GM12878 (cell line): ENCODE measurements around the gene DHFR. TPM values are rescaled to one million over a fixed set of nuclear protein-coding genes. Genes with fewer than 3 reads are reported as not detected.

Experiments
- ATAC-seq: fragments of 200-7000 bp; cut with Tn5 transposase; 3 replicates; pipeline ENCODE4 v1.9.1; 2020; ENCODE audit warnings: mild to moderate bottlenecking, moderate library complexity
- BruUV-seq: library from RNA; stranded (reverse); fragments of 400-500 nt; replicated peaks from 2 replicates; lab custom pipeline; 2021; lab: Mats Ljungman, UMichigan
- CTCF ChIA-PET: fragments of 300-600 bp; sonication (Branson Sonifier 250); formaldehyde crosslinking; extraction: SDS; loops from one replicate; lab custom pipeline; 2021; ENCODE audit warnings: inconsistent platforms; lab: Yijun Ruan, JAX
- POLR2A ChIA-PET: fragments of 350-600 bp; formaldehyde crosslinking; extraction: SDS; loops from one replicate; lab custom pipeline; 2021; ENCODE audit warnings: inconsistent platforms; lab: Charles Lee
- RAD21 ChIA-PET: fragments of 300-600 bp; sonication (Branson Sonifier 250); formaldehyde crosslinking; loops from one replicate; lab custom pipeline; 2023; ENCODE audit warnings: antibody characterized with exemption; ENCODE audit not compliant: unreplicated experiment; lab: Charles Lee
- SMC1A ChIA-PET: fragments of 300-600 bp; sonication (Branson Sonifier 250); formaldehyde crosslinking; loops from one replicate; lab custom pipeline; 2023; ENCODE audit not compliant: unreplicated experiment, uncharacterized antibody; lab: Charles Lee
- DNase-seq: peaks from one replicate; pipeline ENCODE4 v3.0.0-alpha.2; 2011; ENCODE audit warnings: low read depth, low spot score
- FAIRE-seq: peaks from 3 replicates; lab custom pipeline; 2011; peaks lifted over from hg19 to GRCh38; lab: Jason Lieb, UNC
- H2AFZ ChIP-seq: 2 replicates; pipeline ENCODE4 v1.6.0; 2011; ENCODE audit warnings: low read depth, low read length, control low read depth; ENCODE audit not compliant: control insufficient read depth
- H3K27ac ChIP-seq: 2 replicates; pipeline ENCODE4 v1.5.1; 2011; ENCODE audit warnings: control low read depth; ENCODE audit not compliant: control insufficient read depth, insufficient read depth
- H3K27me3 ChIP-seq, 2 experiments: replicated peaks in 1 of 2; 2 replicates each; pipeline versions ENCODE4 v1.6.0 to v1.6.1; 2011; ENCODE audit warnings: low read length in 1 of 2; ENCODE audit not compliant: control insufficient read depth in 2 of 2, insufficient read depth in 2 of 2
- H3K36me3 ChIP-seq, 2 experiments: 2 replicates each; pipeline ENCODE4 v1.5.1; 2011; ENCODE audit warnings: low read length in 1 of 2; ENCODE audit not compliant: control insufficient read depth in 2 of 2, insufficient read depth in 2 of 2
- H3K4me1 ChIP-seq: 2 replicates; pipeline ENCODE4 v1.6.1; 2011; ENCODE audit warnings: mild to moderate bottlenecking, low read length, moderate library complexity, mixed read lengths; ENCODE audit not compliant: control insufficient read depth, insufficient read depth
- H3K4me2 ChIP-seq: 2 replicates; pipeline ENCODE4 v1.6.0; 2011; ENCODE audit warnings: control low read depth; ENCODE audit not compliant: control insufficient read depth, insufficient read depth
- H3K4me3 ChIP-seq: fragments of 200-600 bp; sonication (generic); 2 replicates; pipeline ENCODE4 v1.5.1; 2016
- H3K79me2 ChIP-seq: 2 replicates; pipeline ENCODE4 v1.6.0; 2011; ENCODE audit warnings: low read length; ENCODE audit not compliant: control insufficient read depth, insufficient read depth
- H3K9ac ChIP-seq: 2 replicates; pipeline ENCODE4 v1.8.0; 2011; ENCODE audit warnings: low read length, control low read depth, mixed read lengths; ENCODE audit not compliant: control insufficient read depth, insufficient read depth
- H3K9me3 ChIP-seq: replicated peaks from 3 replicates; pipeline ENCODE4 v1.5.1; 2011; ENCODE audit warnings: mild to moderate bottlenecking, low read length; ENCODE audit not compliant: control insufficient read depth, insufficient read depth
- H4K20me1 ChIP-seq: 2 replicates; pipeline ENCODE4 v1.6.0; 2011; ENCODE audit not compliant: control insufficient read depth, insufficient read depth
- NBN ChIP-seq: fragments of 450-650 bp; IDR thresholded peaks from 2 replicates; pipeline ENCODE4 v1.6.1; 2016
- PAX5 ChIP-seq: IDR thresholded peaks from 2 replicates; pipeline ENCODE4 v1.6.1; 2011; ENCODE audit warnings: low read depth, low read length, borderline replicate concordance
- SMAD5 ChIP-seq: IDR thresholded peaks from 2 replicates; pipeline ENCODE4 v1.6.1; 2016; ENCODE audit warnings: antibody characterized with exemption, low read depth
- SUZ12 ChIP-seq: fragments of 200-600 bp; sonication (generic); IDR thresholded peaks from one replicate; pipeline ENCODE4 v1.6.1; 2018; ENCODE audit warnings: antibody characterized with exemption, mild to moderate bottlenecking; ENCODE audit not compliant: unreplicated experiment
- TARDBP ChIP-seq: IDR thresholded peaks from 2 replicates; pipeline ENCODE4 v1.6.1; 2016; ENCODE audit warnings: borderline replicate concordance
- ZZZ3 ChIP-seq: IDR thresholded peaks from 2 replicates; pipeline ENCODE4 v1.6.1; 2011; ENCODE audit warnings: low read depth; ENCODE audit not compliant: control insufficient read depth, insufficient read length
- WGBS: methylation state at CpG from one replicate; pipeline ENCODE4 v1.1.6; 2016; ENCODE audit warnings: low lambda C conversion rate; ENCODE audit not compliant: insufficient replicate concordance, insufficient coverage; ENCODE audit errors: missing lambda C conversion rate; 5-methylcytosine and 5-hydroxymethylcytosine counted together
- in situ Hi-C: fragments of 300-500 bp; cut with MboI; formaldehyde crosslinking; loops from 9 replicates; pipeline ENCODE4 v1.14.3; 2018; ENCODE audit warnings: mixed read lengths
- intact Hi-C: fragments of 100-400 bp; cut with micrococcal nuclease; formaldehyde crosslinking; loops from one replicate; pipeline ENCODE4 v1.14.2; 2022; ENCODE audit not compliant: unreplicated experiment
- polyA plus RNA-seq, 11 experiments: library from polyadenylated mRNA; depleted of rRNA in 4 of 11; unstranded in 6 of 11; stranded (reverse) in 5 of 11; fragments of >200 nt; fragmentation: Nextera tagmentation in 4 of 11; fragmentation: Illumina TruSeq in 1 of 11; extraction: Ambion mirVana in 4 of 11; extraction: Trizol in 1 of 11; gene quantifications; 1 replicate in 1 of 11; 2 replicates in 10 of 11; pipeline versions ENCODE4 v1.2.1 to v1.2.3, GENCODE V29; 2011 to 2016; ENCODE audit warnings: inconsistent platforms in 2 of 11, missing spikeins in 2 of 11, low read depth in 1 of 11
- total RNA-seq, 4 experiments: library from RNA; depleted of rRNA in 3 of 4; stranded (reverse); fragments of >200 nt in 3 of 4; fragmentation: Illumina TruSeq in 1 of 4; extraction: Trizol in 1 of 4; gene quantifications; 2 replicates each; pipeline versions ENCODE4 v1.2.1 to v1.2.3, GENCODE V29; 2013 to 2021
- TF ChIP-seq, protein P1 (sequence below): IDR thresholded peaks from 2 replicates; pipeline ENCODE4 v1.6.1; 2012; ENCODE audit warnings: low read depth, low read length, improper control_type of control experiment
- TF ChIP-seq, protein P2 (sequence below): IDR thresholded peaks from 2 replicates; pipeline ENCODE4 v1.6.1; 2012; ENCODE audit warnings: mild to moderate bottlenecking, low read depth, low read length

DHFR gene
- total and polyA plus RNA-seq, 10 of the 15 experiments (the other 5 are each of a cell fraction or from before 2014, with no cell fraction given) = 57.9 to 143 (median 71.4) TPM

DNA sequence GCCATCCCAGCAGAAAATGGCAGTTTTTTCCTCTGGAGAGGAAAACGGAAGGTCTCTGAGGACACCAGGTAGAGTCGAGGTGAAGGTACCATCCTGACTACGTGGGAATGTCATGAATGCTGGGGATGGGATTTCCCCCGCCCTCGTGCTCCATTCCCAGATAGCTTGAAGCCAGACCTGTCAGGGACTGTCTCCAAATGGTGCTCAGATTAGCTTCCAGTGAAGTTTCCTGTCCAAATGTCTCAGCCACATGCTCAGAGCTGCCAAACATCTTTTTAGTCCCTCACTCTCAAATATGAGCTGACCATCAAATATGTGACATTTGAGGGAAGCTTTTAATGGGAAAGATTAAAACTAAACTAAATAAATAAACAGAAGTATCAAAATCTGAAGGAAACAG is 77.1 kb downstream of the DHFR start:
- ChIA-PET CTCF (no interaction called here), SMC1A (no interaction called here), POLR2A (no interaction called here), RAD21 (interaction anchor here (0.5 kb wide), 1 partner anchor 434 kb away, joined by 3 read pairs; no protein-coding TSS in a partner anchor)
- no peak overlapping the region for H3K9ac ChIP-seq
- no peaks in the 10 kb centered on the region for H4K20me1 ChIP-seq
- H3K27me3 ChIP-seq = no peaks in the 10 kb centered on the region
- DNase-seq (no peak), FAIRE-seq (no peak), ATAC-seq (no peak)
- H3K4me3 ChIP-seq = no peak overlapping the region
- no peak overlapping the region for H2AFZ ChIP-seq
- intact Hi-C loops = no loop called here
- in situ Hi-C loops = no loop called here
- no peaks in the 10 kb centered on the region for H3K4me1 ChIP-seq
- no peaks in the 10 kb centered on the region for H3K9me3 ChIP-seq
- no peak for TF ChIP-seq TARDBP
- TF ChIP-seq, protein P1, sequence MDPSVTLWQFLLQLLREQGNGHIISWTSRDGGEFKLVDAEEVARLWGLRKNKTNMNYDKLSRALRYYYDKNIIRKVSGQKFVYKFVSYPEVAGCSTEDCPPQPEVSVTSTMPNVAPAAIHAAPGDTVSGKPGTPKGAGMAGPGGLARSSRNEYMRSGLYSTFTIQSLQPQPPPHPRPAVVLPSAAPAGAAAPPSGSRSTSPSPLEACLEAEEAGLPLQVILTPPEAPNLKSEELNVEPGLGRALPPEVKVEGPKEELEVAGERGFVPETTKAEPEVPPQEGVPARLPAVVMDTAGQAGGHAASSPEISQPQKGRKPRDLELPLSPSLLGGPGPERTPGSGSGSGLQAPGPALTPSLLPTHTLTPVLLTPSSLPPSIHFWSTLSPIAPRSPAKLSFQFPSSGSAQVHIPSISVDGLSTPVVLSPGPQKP = no peak
- no peak for TF ChIP-seq ZZZ3
- TF ChIP-seq, protein P2, sequence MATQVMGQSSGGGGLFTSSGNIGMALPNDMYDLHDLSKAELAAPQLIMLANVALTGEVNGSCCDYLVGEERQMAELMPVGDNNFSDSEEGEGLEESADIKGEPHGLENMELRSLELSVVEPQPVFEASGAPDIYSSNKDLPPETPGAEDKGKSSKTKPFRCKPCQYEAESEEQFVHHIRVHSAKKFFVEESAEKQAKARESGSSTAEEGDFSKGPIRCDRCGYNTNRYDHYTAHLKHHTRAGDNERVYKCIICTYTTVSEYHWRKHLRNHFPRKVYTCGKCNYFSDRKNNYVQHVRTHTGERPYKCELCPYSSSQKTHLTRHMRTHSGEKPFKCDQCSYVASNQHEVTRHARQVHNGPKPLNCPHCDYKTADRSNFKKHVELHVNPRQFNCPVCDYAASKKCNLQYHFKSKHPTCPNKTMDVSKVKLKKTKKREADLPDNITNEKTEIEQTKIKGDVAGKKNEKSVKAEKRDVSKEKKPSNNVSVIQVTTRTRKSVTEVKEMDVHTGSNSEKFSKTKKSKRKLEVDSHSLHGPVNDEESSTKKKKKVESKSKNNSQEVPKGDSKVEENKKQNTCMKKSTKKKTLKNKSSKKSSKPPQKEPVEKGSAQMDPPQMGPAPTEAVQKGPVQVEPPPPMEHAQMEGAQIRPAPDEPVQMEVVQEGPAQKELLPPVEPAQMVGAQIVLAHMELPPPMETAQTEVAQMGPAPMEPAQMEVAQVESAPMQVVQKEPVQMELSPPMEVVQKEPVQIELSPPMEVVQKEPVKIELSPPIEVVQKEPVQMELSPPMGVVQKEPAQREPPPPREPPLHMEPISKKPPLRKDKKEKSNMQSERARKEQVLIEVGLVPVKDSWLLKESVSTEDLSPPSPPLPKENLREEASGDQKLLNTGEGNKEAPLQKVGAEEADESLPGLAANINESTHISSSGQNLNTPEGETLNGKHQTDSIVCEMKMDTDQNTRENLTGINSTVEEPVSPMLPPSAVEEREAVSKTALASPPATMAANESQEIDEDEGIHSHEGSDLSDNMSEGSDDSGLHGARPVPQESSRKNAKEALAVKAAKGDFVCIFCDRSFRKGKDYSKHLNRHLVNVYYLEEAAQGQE = no peak
- no peak for TF ChIP-seq SUZ12
- TF ChIP-seq SMAD5 = no peak
- no peak for TF ChIP-seq NBN
- TF ChIP-seq PAX5 = no peak
- H3K27ac ChIP-seq = no peak overlapping the region
- no TSS peak for BruUV-seq
- 23% methylated on average over 5 of the region's 5 CpGs for WGBS
- no peak overlapping the region for H3K4me2 ChIP-seq
- H3K79me2 ChIP-seq = no peaks in the 10 kb centered on the region
- no peaks in the 10 kb centered on the region for H3K36me3 ChIP-seq
